Measurements from ENCODE around the gene EHMT2. TPM values are rescaled to one million over a fixed set of nuclear protein-coding genes. Genes with fewer than 3 reads are reported as not detected.

EHMT2 gene
- total and polyA plus RNA-seq, 2 of the 4 experiments (the other 2 are of a cell fraction), result 38.0 to 51.2 TPM

DNA sequence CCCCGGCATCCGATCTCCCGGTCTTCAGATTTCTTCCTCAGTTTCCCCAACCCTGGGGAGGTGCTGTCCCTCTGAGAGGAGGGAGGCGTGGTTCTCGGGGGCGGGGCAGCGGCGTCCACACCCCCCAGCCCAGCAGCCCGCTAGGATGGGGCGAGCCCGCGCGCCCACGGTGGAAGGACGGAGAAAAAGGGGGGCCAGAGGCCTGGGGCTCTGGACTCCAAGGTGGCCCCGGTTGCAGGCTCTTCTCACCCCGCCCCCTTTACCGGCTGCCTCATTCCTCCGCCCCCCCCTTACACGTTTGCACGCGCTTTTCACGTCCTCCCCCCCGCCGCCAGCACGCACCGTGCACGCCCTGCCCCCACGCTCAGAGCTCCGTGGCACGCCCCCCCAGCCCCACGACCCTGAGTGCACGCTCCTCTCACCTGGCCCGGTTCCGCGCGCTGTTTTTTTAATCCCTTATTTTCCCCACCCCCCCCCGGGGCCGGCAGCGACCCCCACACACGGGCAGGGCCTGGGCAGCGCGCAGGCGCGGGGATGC lies 4.0 kb upstream of the EHMT2 start:
- peaks cover 10% of the 10 kb centered on the region for H3K4me1 ChIP-seq (ENCODE audit: control insufficient read depth, insufficient read depth, low read length)
- intact Hi-C loops (cut with micrococcal nuclease), result loop anchor here (5.0 kb wide), 1 partner anchor 251 kb away; the partner anchor contains the start of genes PPT2 and PRRT1
- H2BK120ac ChIP-seq (ENCODE audit: low read depth, low read length), result no peak overlapping the region
- H4K8ac ChIP-seq (ENCODE audit: low read depth in 2 of 2, low read length in 2 of 2), result peak overlapping the region; percentile 82 to 85; a peak in 2 of 4 replicates
- peak overlapping the region; percentile 75 for H2AK9ac ChIP-seq (replicated peaks; ENCODE audit: low read depth, low read length, poor library complexity)
- peak overlapping the region; percentile 66; the same call in 1 of the 2 replicates for H4K91ac ChIP-seq (ENCODE audit: insufficient read depth, low read depth, low read length)
- peak overlapping the region; percentile 17; the same call in 1 of the 2 replicates for H3K18ac ChIP-seq (ENCODE audit: low read depth, low read length)
- dilution Hi-C loops (cut with HindIII; ENCODE audit: low sequenced_read_pairs, unreplicated experiment), result no loop called here
- H3K23ac ChIP-seq (ENCODE audit: low read depth, low read length), result no peak overlapping the region
- H2BK15ac ChIP-seq (ENCODE audit: low read depth, low read length), result no peak overlapping the region
- H4K5ac ChIP-seq (ENCODE audit: low read depth, low read length), result no peak overlapping the region
- H3K27me3 ChIP-seq (ENCODE audit: control insufficient read depth, insufficient read depth, low read length), result no peaks in the 10 kb centered on the region
- H3K9me1 ChIP-seq (ENCODE audit: insufficient read depth, low read length), result peaks cover 8% of the 10 kb centered on the region; the same call in 1 of the 2 replicates
- peak overlapping the region; percentile 64 for H3K27ac ChIP-seq (ENCODE audit: insufficient read depth, low read length)
- H2AFZ ChIP-seq (replicated peaks; ENCODE audit: low read length, poor library complexity), result peak overlapping the region; percentile 90
- WGBS, 2 experiments (ENCODE audit: extremely low coverage in 2 of 2, insufficient read length in 1 of 2), result no CpG with 5 or more reads among the region's 45 CpGs
- peak overlapping the region; percentile 45 for H2BK5ac ChIP-seq (ENCODE audit: low read depth, low read length, poor library complexity, severe bottlenecking)
- in situ Hi-C loops (cut with MboI; ENCODE audit: low sequenced_read_pairs), result no loop called here
- H4K20me1 ChIP-seq (ENCODE audit: insufficient read depth, low read length), result peaks cover 3% of the 10 kb centered on the region
- peak overlapping the region; percentile 54 for H3K9ac ChIP-seq (ENCODE audit: low read depth, low read length)
- H3K4me2 ChIP-seq (ENCODE audit: low read depth, low read length), result peak overlapping the region; percentile 79
- 0 out of 2 replicates have a peak, but pooled peaks cover 3% of the 10 kb centered on the region for H3K36me3 ChIP-seq (ENCODE audit: control insufficient read depth, insufficient read depth, low read length)
- peak overlapping the region; percentile 58 for H3K4me3 ChIP-seq (ENCODE audit: insufficient read depth, low read depth, low read length)
- H3K4ac ChIP-seq (ENCODE audit: low read depth, low read length), result peak overlapping the region; percentile 53
- peak overlapping the region; percentile 71; the same call in 1 of the 2 replicates for H2AK5ac ChIP-seq (ENCODE audit: low read depth, low read length)
- ChIA-PET POLR2A (ENCODE audit: unreplicated experiment) (interaction anchor here (0.6 to 1.3 kb wide), 3 partner anchors 70 to 494 kb away, joined by 3 to 7 read pairs (median 3); no protein-coding TSS in a partner anchor), CTCF (no interaction called here)
- H3K56ac ChIP-seq (ENCODE audit: extremely low read depth, insufficient read depth, low read length), result 0 out of 2 replicates have a peak overlapping the region, but pooled peaks have one; percentile 2
- peaks cover 15 to 41% of the 10 kb centered on the region in 2 experiments; a peak in 3 of 4 replicates for H3K79me1 ChIP-seq (ENCODE audit: low read depth in 1 of 2, low read length in 2 of 2)
- ATAC-seq (ENCODE audit: low read depth), result peak; percentile 38
- no peak for TF ChIP-seq SMC3 (IDR thresholded peaks at IDR 0.05; ENCODE audit: low read depth, low read length)
- TF ChIP-seq BHLHE40 (IDR thresholded peaks at IDR 0.05; ENCODE audit: low read depth, low read length), result no peak
- TF ChIP-seq CHD1 (IDR thresholded peaks at IDR 0.05; ENCODE audit: low read depth, low read length), result no peak
- TF ChIP-seq CEBPB (IDR thresholded peaks at IDR 0.05; ENCODE audit: low read depth, low read length), result no peak
- TF ChIP-seq POLR2A (IDR thresholded peaks at IDR 0.05; ENCODE audit: low read depth, low read length), result no peak
- TF ChIP-seq, protein P1, sequence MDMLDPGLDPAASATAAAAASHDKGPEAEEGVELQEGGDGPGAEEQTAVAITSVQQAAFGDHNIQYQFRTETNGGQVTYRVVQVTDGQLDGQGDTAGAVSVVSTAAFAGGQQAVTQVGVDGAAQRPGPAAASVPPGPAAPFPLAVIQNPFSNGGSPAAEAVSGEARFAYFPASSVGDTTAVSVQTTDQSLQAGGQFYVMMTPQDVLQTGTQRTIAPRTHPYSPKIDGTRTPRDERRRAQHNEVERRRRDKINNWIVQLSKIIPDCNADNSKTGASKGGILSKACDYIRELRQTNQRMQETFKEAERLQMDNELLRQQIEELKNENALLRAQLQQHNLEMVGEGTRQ (IDR thresholded peaks at IDR 0.05; ENCODE audit: low read depth, low read length), result no peak
- TF ChIP-seq MAZ (IDR thresholded peaks at IDR 0.05; ENCODE audit: borderline replicate concordance, low read depth, low read length), result peak; percentile 24; the same call in 1 of the 2 replicates
- TF ChIP-seq MXI1 (IDR thresholded peaks at IDR 0.05; ENCODE audit: borderline replicate concordance, low read depth, low read length), result peak; percentile 29; the same call in 1 of the 2 replicates
- TF ChIP-seq RFX5 (IDR thresholded peaks at IDR 0.05; ENCODE audit: low read depth, low read length), result no peak
- no peak overlapping the region; the same call in 1 of the 2 replicates for H3K14ac ChIP-seq (replicated peaks; ENCODE audit: low read depth, low read length)
- peak; percentile 41 for DNase-seq
- H2BK20ac ChIP-seq (ENCODE audit: low read depth, low read length), result no peak overlapping the region
- H3K9me3 ChIP-seq (ENCODE audit: control insufficient read depth, insufficient read depth, low read length), result no peaks in the 10 kb centered on the region
- BruUV-seq (replicated peaks), result no TSS peak
